Transverse colon (tissue), 4 donors: ENCODE measurements around the gene FAM83D.

Experiments used
- CTCF ChIP-seq, 5 experiments: fragments of 200-600 bp in 3 of 5; fragments of 450-650 bp in 2 of 5; sonication (generic) in 3 of 5; IDR thresholded peaks; 1 replicate in 2 of 5; 2 replicates in 3 of 5; pipeline ENCODE4 v1.5.1; 2016 to 2017; ENCODE audit warnings: antibody characterized with exemption in 5 of 5, inconsistent platforms in 3 of 5, mild to moderate bottlenecking in 2 of 5, moderate library complexity in 1 of 5
- POLR2A ChIP-seq: fragments of 450-650 bp; IDR thresholded peaks from one replicate; pipeline ENCODE4 v1.6.1; 2016; ENCODE audit warnings: antibody characterized with exemption, mild to moderate bottlenecking, moderate library complexity
- POLR2AphosphoS5 ChIP-seq, 3 donors: sonication (generic); formaldehyde crosslinking; IDR thresholded peaks; one replicate each; pipeline ENCODE4 v1.6.1; 2016; ENCODE audit warnings: antibody characterized with exemption in 3 of 3

- TF ChIP-seq CTCF (IDR thresholded peaks at IDR 0.05): no peak
- no peak for TF ChIP-seq POLR2A
- no peak for TF ChIP-seq POLR2AphosphoS5 (IDR thresholded peaks at IDR 0.05)
Observed at GRCh38 chr20:38890497-38890818, 35.8 kb upstream of the FAM83D start.
